Stimulated activated CD4-positive, alpha-beta T cell treated with anti-CD3 and anti-CD28 coated beads, Interleukin-12 subunit alpha, Interleukin-12 subunit beta, amount 100 ng/mL, for 24 hours (primary cell): ENCODE data around the gene CETP.
A peak's percentile ranks its signal among the peaks of the same experiment; 100 is the strongest.

Source experiments
- DNase-seq, 2 experiments: peaks; one replicate each; pipeline ENCODE4 v3.0.0-alpha.2; 2020; ENCODE audit warnings: low read depth in 2 of 2

The CETP gene

GRCh38 chr16:57022445-57022844 lies 60.7 kb downstream of the CETP start:
- DNase-seq = no peak

- peak; percentile 35 to 66 for DNase-seq
These were observed 61.9 kb downstream of the CETP start for GRCh38 chr16:57023541-57024249.

DNA sequence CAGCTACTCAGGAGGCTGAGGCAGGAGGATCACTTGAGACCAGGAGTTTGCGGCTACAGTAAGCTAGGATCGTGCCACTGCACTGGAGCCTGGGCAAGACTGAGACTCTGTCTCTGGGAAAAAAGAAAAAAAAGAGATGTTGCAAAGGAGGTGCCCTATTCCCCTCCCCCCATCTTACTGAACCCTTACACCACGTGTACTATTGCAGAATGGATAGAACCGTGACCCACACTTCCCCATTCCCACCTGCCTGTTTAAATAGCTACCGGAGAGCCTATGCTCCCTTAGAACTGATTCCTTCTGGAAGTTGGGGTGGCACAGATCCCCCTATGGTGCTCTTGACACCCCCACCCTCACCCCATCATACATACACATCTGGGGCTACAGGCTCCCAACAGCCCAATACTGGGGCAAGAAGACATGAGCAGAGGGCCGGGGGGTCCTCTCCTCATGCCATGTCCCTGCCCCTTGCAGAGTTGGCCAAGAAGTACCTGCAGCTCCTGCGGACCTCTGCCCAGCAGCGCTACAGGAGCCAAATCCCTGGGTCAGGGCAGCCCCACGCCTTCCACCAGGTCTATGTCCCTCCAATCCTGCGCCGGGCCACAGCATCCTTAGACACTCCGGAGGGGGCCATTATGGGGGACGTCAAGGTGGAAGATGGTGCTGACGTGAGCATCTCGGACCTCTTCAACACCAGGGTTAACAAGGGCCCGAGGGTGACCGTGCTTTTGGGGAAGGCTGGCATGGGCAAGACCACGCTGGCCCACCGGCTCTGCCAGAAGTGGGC lies 63.3 kb downstream of the CETP start:
- no peak for DNase-seq

DNA sequence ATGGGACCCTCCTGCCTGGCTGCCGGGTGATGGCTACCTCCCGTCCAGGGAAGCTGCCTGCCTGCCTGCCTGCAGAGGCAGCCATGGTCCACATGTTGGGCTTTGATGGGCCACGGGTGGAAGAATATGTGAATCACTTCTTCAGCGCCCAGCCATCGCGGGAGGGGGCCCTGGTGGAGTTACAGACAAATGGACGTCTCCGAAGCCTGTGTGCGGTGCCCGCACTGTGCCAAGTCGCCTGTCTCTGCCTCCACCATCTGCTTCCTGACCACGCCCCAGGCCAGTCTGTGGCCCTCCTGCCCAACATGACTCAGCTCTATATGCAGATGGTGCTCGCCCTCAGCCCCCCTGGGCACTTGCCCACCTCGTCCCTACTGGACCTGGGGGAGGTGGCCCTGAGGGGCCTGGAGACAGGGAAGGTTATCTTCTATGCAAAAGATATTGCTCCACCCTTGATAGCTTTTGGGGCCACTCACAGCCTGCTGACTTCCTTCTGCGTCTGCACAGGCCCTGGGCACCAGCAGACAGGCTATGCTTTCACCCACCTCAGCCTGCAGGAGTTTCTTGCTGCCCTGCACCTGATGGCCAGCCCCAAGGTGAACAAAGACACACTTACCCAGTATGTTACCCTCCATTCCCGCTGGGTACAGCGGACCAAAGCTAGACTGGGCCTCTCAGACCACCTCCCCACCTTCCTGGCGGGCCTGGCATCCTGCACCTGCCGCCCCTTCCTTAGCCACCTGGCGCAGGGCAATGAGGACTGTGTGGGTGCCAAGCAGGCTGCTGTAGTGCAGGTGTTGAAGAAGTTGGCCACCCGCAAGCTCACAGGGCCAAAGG lies 64.4 kb downstream of the CETP start:
- DNase-seq = no peak

- no peak for DNase-seq
These were observed 65.0 kb downstream of the CETP start for GRCh38 chr16:57026778-57027062.

DNA sequence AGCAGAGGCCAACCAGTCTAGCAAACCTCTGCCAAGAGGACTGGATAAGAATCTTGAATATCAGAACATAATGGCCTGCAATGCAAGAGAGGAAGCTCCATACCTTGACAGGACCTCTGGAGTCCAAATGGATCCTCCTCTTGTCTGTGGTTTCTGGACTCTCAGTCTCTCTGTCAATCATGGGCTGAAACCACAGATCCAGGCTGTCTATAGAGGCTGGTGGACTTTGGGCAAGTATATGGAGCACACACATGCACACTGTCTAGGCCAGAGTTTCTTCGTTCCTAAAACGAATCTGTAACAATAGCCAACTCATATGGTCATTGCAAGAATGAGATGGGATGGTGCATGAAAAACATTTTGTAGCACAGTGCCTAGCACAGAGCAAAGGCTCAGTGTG lies 65.3 kb downstream of the CETP start:
- DNase-seq = no peak

GRCh38 chr16:57028086-57028485 lies 66.3 kb downstream of the CETP start:
- no peak for DNase-seq

GRCh38 chr16:57029161-57030160 lies 67.7 kb downstream of the CETP start:
- no peak for DNase-seq

- no peak for DNase-seq
These were observed 68.7 kb downstream of the CETP start for GRCh38 chr16:57030346-57030902.

GRCh38 chr16:57031156-57031555 lies 69.4 kb downstream of the CETP start:
- DNase-seq = no peak

GRCh38 chr16:57032346-57032745 lies 70.6 kb downstream of the CETP start:
- no peak for DNase-seq

GRCh38 chr16:57032931-57033330 lies 71.2 kb downstream of the CETP start:
- no peak for DNase-seq
